ENCODE measurements around the gene NSMCE1. TPM values are rescaled to one million over a fixed set of nuclear protein-coding genes. Genes with fewer than 3 reads are reported as not detected.
"Not testable (repeated sequence)": the region's sequence is repeated elsewhere in the genome, so short reads cannot be mapped to it uniquely, and the experiment has no call there.

NSMCE1 gene
- total RNA-seq, 1 experiment from 2014 or later, result 45.7 TPM

- no peak overlapping the region for H3K4me3 ChIP-seq (ENCODE audit: low read depth, low read length, poor library complexity, severe bottlenecking)
- CTCF ChIA-PET, result no interaction called here
- no TSS peak for BruUV-seq (replicated peaks)
These were observed 20.5 kb downstream of the NSMCE1 start for GRCh38 chr16:27248036-27248435.

GRCh38 chr16:27247076-27247475 is 21.5 kb downstream of the NSMCE1 start:
- H3K4me1 ChIP-seq (ENCODE audit: insufficient read depth, low read length, poor library complexity, severe bottlenecking), result peaks cover 33% of the 10 kb centered on the region
- H3K36me3 ChIP-seq (ENCODE audit: insufficient read depth, low read length, poor library complexity, severe bottlenecking); H3K27me3 ChIP-seq (replicated peaks; ENCODE audit: insufficient read depth, low read depth, low read length, poor library complexity); POLR2A ChIA-PET (ENCODE audit: low non-redundant PET); H3K9me3 ChIP-seq (ENCODE audit: low read depth, low read length, poor library complexity, severe bottlenecking); H3K4me3 ChIP-seq (ENCODE audit: low read depth, low read length, poor library complexity, severe bottlenecking); H3K27ac ChIP-seq (ENCODE audit: low read depth, low read length, poor library complexity, severe bottlenecking); DNase-seq (ENCODE audit: low spot score); BruUV-seq (replicated peaks); intact Hi-C loops (cut with micrococcal nuclease; ENCODE audit: unreplicated experiment); CTCF ChIA-PET: not testable (repeated sequence)

More at GRCh38 chr16:27248036-27248435, 20.5 kb downstream of the NSMCE1 start:
- H3K27ac ChIP-seq (ENCODE audit: low read depth, low read length, poor library complexity, severe bottlenecking), result no peak overlapping the region
- no peaks in the 10 kb centered on the region for H3K9me3 ChIP-seq (ENCODE audit: low read depth, low read length, poor library complexity, severe bottlenecking)
- intact Hi-C loops (cut with micrococcal nuclease; ENCODE audit: unreplicated experiment), result no loop called here
- TF ChIP-seq EZH2 (IDR thresholded peaks at IDR 0.05; ENCODE audit: borderline replicate concordance, low read depth, low read length, poor library complexity, severe bottlenecking) (no peak), CTCF (conservative IDR thresholded peaks at IDR 0.05; ENCODE audit: low read depth, low read length) (no peak)
- H3K36me3 ChIP-seq (ENCODE audit: insufficient read depth, low read length, poor library complexity, severe bottlenecking), result no peaks in the 10 kb centered on the region
- no peaks in the 10 kb centered on the region for H3K27me3 ChIP-seq (replicated peaks; ENCODE audit: insufficient read depth, low read depth, low read length, poor library complexity)
- no peak for DNase-seq (ENCODE audit: low spot score)
- POLR2A ChIA-PET (ENCODE audit: low non-redundant PET), result interaction anchor here (0.6 kb wide), 1 partner anchor 10 kb away, joined by 4 read pairs; no protein-coding TSS in a partner anchor
- peaks cover 25% of the 10 kb centered on the region for H3K4me1 ChIP-seq (ENCODE audit: insufficient read depth, low read length, poor library complexity, severe bottlenecking)

- H3K4me3 ChIP-seq (ENCODE audit: low read depth, low read length, poor library complexity, severe bottlenecking), result no peak overlapping the region
- H3K36me3 ChIP-seq (ENCODE audit: insufficient read depth, low read length, poor library complexity, severe bottlenecking), result no peaks in the 10 kb centered on the region
- no peaks in the 10 kb centered on the region for H3K9me3 ChIP-seq (ENCODE audit: low read depth, low read length, poor library complexity, severe bottlenecking)
- BruUV-seq (replicated peaks), result no TSS peak
- POLR2A ChIA-PET (ENCODE audit: low non-redundant PET), result no interaction called here
- H3K27ac ChIP-seq (ENCODE audit: low read depth, low read length, poor library complexity, severe bottlenecking), result no peak overlapping the region
- intact Hi-C loops (cut with micrococcal nuclease; ENCODE audit: unreplicated experiment), result no loop called here
- CTCF ChIA-PET, result no interaction called here
- H3K27me3 ChIP-seq (replicated peaks; ENCODE audit: insufficient read depth, low read depth, low read length, poor library complexity), result no peaks in the 10 kb centered on the region
- H3K4me1 ChIP-seq (ENCODE audit: insufficient read depth, low read length, poor library complexity, severe bottlenecking), result peaks cover 37% of the 10 kb centered on the region
- TF ChIP-seq EZH2 (IDR thresholded peaks at IDR 0.05; ENCODE audit: borderline replicate concordance, low read depth, low read length, poor library complexity, severe bottlenecking), result no peak
- no peak for DNase-seq (ENCODE audit: low spot score)
These were observed 22.1 kb downstream of the NSMCE1 start for GRCh38 chr16:27246439-27246838.

DNA sequence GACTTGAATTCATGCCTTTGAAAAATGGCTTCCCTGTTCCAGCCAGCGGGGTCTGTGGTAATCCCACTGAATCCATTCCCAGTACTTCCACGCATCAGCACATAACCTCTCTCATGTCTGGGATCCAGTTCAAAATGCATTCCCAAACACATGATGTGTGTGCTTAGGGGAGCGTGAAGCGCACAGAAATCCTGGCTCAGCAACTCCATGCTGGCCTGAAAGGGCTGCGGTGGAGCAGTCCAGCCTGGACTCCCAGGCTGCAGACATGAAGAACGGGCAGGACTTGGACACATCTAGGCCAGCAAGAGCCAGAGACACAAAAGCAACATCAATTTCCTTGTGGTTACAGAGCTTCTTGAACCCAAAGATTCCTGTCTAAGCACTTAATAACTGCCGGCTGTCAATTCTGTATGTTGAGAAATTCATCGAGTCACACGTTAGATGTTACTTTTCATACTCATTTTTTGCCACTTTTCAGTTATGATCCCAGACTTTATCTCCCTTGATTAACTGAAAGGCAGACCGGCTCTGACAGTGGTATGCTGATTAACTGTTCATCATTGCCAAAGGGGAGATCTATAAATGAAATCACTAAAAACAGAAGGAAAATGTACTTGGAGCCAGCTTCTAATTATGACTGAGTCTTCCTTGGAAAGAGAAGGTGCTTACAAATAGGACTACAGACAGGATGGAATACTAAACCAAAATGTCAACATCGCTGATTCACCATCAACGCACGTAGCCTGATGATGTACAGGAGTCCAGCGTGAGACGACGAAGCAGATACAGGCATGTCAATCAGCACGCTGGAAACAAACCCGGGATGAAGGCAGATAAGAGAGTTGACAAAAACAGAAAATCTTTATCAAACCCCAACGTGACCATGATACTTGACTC is 23.0 kb downstream of the NSMCE1 start:
- POLR2A ChIA-PET (ENCODE audit: low non-redundant PET), result no interaction called here
- BruUV-seq (replicated peaks), result no TSS peak

More for the DNA sequence above, 23.0 kb downstream of the NSMCE1 start:
- DNase-seq (ENCODE audit: low spot score), result no peak
- intact Hi-C loops (cut with micrococcal nuclease; ENCODE audit: unreplicated experiment), result no loop called here
- peaks cover 37% of the 10 kb centered on the region for H3K4me1 ChIP-seq (ENCODE audit: insufficient read depth, low read length, poor library complexity, severe bottlenecking)
- no peak overlapping the region for H3K27ac ChIP-seq (ENCODE audit: low read depth, low read length, poor library complexity, severe bottlenecking)
- no peaks in the 10 kb centered on the region for H3K36me3 ChIP-seq (ENCODE audit: insufficient read depth, low read length, poor library complexity, severe bottlenecking)
- TF ChIP-seq CTCF (conservative IDR thresholded peaks at IDR 0.05; ENCODE audit: low read depth, low read length) (no peak), EZH2 (IDR thresholded peaks at IDR 0.05; ENCODE audit: borderline replicate concordance, low read depth, low read length, poor library complexity, severe bottlenecking) (no peak)
- no peaks in the 10 kb centered on the region for H3K27me3 ChIP-seq (replicated peaks; ENCODE audit: insufficient read depth, low read depth, low read length, poor library complexity)
- H3K4me3 ChIP-seq (ENCODE audit: low read depth, low read length, poor library complexity, severe bottlenecking), result no peak overlapping the region
- H3K9me3 ChIP-seq (ENCODE audit: low read depth, low read length, poor library complexity, severe bottlenecking), result no peaks in the 10 kb centered on the region
- CTCF ChIA-PET, result no interaction called here

Data from A673 (cell line).